Cardiac muscle cell (in vitro differentiated cells and primary cell): ENCODE measurements around the gene GPR152. TPM values are rescaled to one million over a fixed set of nuclear protein-coding genes. Genes with fewer than 3 reads are reported as not detected.
A peak's percentile ranks its signal among the peaks of the same experiment; 100 is the strongest.

Experiments
- DNase-seq, 2 donors: peaks; one replicate each; pipeline versions ENCODE4 v3.0.0 to v3.0.0-alpha.2; 2010 to 2017; ENCODE audit warnings: low read depth in 1 of 2, low spot score in 1 of 2
- H3K27ac ChIP-seq: fragments of 200-600 bp; sonication (generic); 2 replicates; pipeline ENCODE4 v1.5.1; 2016
- H3K27me3 ChIP-seq: fragments of 200-600 bp; sonication (generic); 2 replicates; pipeline ENCODE4 v1.6.0; 2016; ENCODE audit warnings: control low read depth
- H3K36me3 ChIP-seq: fragments of 200-600 bp; sonication (generic); 2 replicates; pipeline ENCODE4 v1.5.1; 2016; ENCODE audit warnings: control low read depth
- H3K4me1 ChIP-seq: fragments of 200-600 bp; sonication (generic); 2 replicates; pipeline ENCODE4 v1.8.1; 2017; ENCODE audit warnings: low read depth, mild to moderate bottlenecking, mixed run types
- H3K4me3 ChIP-seq: fragments of 200-600 bp; sonication (generic); 2 replicates; pipeline ENCODE4 v1.5.1; 2016; ENCODE audit warnings: mild to moderate bottlenecking
- H3K9me3 ChIP-seq: fragments of 200-600 bp; sonication (generic); 2 replicates; pipeline ENCODE4 v1.5.1; 2017; ENCODE audit warnings: low read depth, mild to moderate bottlenecking, control low read depth
- polyA plus RNA-seq: library from polyadenylated mRNA; unstranded; fragments of >200 nt; fragmentation: Nextera tagmentation; extraction: Ambion mirVana; gene quantifications from 2 replicates; pipeline ENCODE4 v1.2.1, GENCODE V29; 2016
- total RNA-seq: library from RNA; depleted of rRNA; stranded (reverse); fragments of >200 nt; gene quantifications from 2 replicates; pipeline ENCODE4 v1.2.3, GENCODE V29; 2016
- TF ChIP-seq, protein P1 (sequence below): IDR thresholded peaks from 2 replicates; pipeline ENCODE4 v1.5.1; 2012; ENCODE audit warnings: low read depth, mild to moderate bottlenecking, low read length

Gene GPR152
- total and polyA plus RNA-seq, 2 experiments from 2014 or later: not detected

DNA sequence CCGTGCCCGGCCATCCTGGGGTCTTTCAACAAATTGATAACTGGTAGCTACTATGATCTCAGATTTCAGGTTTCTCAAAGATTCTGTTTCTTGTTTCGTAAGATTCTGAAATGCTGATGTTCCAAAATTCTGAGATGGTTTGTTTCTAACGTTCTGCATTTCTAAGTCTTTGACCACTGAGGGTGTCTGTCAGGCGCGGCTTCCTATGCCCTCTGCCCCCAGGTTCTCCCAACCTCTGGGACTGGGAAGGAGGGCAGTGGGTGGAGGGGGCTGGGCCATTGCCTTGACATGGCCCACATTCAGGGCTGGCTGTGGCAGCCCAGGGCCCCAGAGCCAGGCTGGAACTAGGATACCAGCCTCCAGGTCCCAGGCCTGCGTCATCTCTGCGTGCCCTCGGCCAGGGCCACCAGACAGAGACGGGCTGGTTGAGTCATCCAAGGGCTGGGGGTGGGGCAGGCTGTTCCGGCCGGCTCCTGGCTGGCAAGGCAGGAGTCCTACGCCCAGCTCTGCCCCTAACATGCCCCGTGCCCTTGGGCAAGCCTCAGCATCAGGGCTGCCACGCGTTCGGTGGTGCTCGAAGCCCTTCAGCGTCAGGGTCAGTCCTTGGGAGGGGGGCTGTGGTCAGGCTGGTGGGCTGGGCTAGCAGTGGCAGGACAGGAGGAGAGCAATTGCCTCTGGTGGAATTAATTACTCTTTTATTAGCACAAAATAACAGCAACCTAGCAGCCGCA, 11.3 kb upstream of the GPR152 start:
- H3K4me3 ChIP-seq: no peak overlapping the region

DNA sequence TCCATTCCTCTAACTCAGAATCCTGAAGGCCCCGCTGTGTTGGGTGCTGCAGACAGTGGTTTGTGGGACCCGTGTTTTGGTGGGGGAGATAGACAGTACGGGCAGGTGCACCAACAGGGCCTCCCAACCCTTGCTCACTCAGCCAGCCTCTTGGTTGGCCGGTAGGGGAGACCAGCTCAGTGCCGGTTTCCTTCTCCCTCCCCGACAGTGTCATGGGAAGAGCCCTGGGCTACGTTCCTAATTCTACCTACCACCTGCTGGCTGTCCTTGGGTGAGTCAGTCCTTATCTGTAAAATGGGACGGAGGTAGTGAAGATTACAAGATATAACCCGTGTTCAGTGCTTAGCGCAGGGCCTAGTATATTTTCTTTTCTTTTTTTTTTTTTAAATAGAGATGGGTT, 10.7 kb upstream of the GPR152 start:
- peaks cover 3% of the 10 kb centered on the region for H3K4me1 ChIP-seq
- H3K9me3 ChIP-seq: no peaks in the 10 kb centered on the region
- H3K36me3 ChIP-seq: no peaks in the 10 kb centered on the region
- no peaks in the 10 kb centered on the region for H3K27me3 ChIP-seq
- TF ChIP-seq, protein P1, sequence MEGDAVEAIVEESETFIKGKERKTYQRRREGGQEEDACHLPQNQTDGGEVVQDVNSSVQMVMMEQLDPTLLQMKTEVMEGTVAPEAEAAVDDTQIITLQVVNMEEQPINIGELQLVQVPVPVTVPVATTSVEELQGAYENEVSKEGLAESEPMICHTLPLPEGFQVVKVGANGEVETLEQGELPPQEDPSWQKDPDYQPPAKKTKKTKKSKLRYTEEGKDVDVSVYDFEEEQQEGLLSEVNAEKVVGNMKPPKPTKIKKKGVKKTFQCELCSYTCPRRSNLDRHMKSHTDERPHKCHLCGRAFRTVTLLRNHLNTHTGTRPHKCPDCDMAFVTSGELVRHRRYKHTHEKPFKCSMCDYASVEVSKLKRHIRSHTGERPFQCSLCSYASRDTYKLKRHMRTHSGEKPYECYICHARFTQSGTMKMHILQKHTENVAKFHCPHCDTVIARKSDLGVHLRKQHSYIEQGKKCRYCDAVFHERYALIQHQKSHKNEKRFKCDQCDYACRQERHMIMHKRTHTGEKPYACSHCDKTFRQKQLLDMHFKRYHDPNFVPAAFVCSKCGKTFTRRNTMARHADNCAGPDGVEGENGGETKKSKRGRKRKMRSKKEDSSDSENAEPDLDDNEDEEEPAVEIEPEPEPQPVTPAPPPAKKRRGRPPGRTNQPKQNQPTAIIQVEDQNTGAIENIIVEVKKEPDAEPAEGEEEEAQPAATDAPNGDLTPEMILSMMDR: no peak
- no peak overlapping the region for H3K27ac ChIP-seq
- no peak overlapping the region for H3K4me3 ChIP-seq
- no peak for DNase-seq

More for the DNA sequence above, 11.3 kb upstream of the GPR152 start:
- no peaks in the 10 kb centered on the region for H3K9me3 ChIP-seq
- peak overlapping the region; percentile 44 for H3K27ac ChIP-seq
- TF ChIP-seq, protein P1: no peak
- H3K36me3 ChIP-seq: no peaks in the 10 kb centered on the region
- H3K4me1 ChIP-seq: peaks cover 4% of the 10 kb centered on the region
- H3K27me3 ChIP-seq: no peaks in the 10 kb centered on the region
- no peak for DNase-seq

- DNase-seq: no peak
- TF ChIP-seq, protein P1: no peak
Measured at GRCh38 chr11:67458266-67458665, 5.7 kb upstream of the GPR152 start.

DNA sequence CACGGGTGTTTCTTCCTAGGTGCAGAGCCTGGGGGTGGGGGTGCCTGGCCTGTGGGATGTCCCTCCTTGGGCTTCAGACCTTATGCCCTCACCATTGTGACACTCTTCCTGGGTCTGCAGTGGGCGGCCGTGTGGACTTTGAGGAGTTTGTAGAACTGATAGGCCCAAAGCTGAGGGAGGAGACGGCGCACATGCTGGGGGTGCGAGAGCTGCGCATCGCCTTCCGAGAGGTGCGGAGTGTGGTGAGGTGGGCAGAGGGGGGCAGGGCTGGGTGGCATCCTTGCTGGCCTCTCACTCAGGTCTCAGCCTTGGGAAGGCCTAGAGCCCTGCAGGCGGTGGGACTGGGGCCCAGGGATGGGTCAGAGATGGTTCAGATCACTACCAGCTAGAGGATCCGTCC, 4.9 kb upstream of the GPR152 start:
- Histone ChIP-seq H3K4me1 (no peaks in the 10 kb centered on the region), H3K4me3 (no peak overlapping the region), H3K9me3 (no peaks in the 10 kb centered on the region), H3K27me3 (no peaks in the 10 kb centered on the region), H3K36me3 (no peaks in the 10 kb centered on the region), H3K27ac (no peak overlapping the region)
- TF ChIP-seq, protein P1: no peak
- no peak for DNase-seq

More at GRCh38 chr11:67458266-67458665, 5.7 kb upstream of the GPR152 start:
- Histone ChIP-seq H3K9me3 (no peaks in the 10 kb centered on the region), H3K4me3 (no peak overlapping the region), H3K36me3 (no peaks in the 10 kb centered on the region), H3K27me3 (no peaks in the 10 kb centered on the region), H3K4me1 (no peaks in the 10 kb centered on the region), H3K27ac (no peak overlapping the region)

DNA sequence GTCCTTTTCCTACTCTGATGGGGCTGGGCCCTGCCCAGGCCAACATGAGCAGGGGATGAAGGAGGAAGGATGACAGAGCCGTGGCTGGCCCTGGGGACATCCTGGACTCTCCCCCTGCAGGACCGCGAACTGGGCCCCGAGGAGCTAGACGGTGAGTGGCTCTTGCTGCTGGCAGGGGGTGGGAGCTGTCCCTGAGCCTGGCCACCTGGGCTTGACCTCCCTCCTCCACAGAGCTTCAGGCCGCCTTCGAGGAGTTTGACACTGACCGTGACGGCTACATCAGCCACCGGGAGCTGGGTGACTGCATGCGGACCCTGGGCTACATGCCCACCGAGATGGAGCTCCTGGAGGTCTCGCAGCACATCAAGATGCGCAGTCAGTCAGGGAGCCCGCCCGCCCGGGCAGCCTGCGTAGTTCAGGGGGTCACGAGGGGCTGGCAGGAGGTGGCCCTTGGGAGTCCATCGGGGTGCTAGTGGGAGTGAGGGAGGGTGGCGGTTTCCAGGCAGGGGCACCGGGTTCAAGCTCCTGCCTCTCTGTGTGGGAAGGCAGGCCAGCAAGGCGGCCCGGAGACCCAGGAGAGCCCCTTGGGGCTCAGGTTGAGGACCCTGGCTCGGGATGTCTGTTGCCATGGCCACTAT, 3.7 kb upstream of the GPR152 start:
- Histone ChIP-seq H3K4me1 (no peaks in the 10 kb centered on the region), H3K27ac (no peak overlapping the region), H3K9me3 (no peaks in the 10 kb centered on the region), H3K27me3 (no peaks in the 10 kb centered on the region), H3K4me3 (no peak overlapping the region), H3K36me3 (no peaks in the 10 kb centered on the region)
- no peak for DNase-seq
- TF ChIP-seq, protein P1: no peak
